Epithelial cell of proximal tubule (primary cell): ENCODE data around the gene ARHGEF11. TPM values are rescaled to one million over a fixed set of nuclear protein-coding genes. Genes with fewer than 3 reads are reported as not detected.

ENCODE experiments used
- DNase-seq: peaks from one replicate; pipeline ENCODE4 v3.0.0-alpha.2; 2011; ENCODE audit warnings: low read depth
- H3K4me3 ChIP-seq: 2 replicates; pipeline ENCODE4 v1.5.1; 2011; ENCODE audit warnings: low read depth, mild to moderate bottlenecking, low read length
- CTCF ChIP-seq: conservative IDR thresholded peaks from 2 replicates; pipeline ENCODE4 v1.5.1; 2012; ENCODE audit warnings: low read depth, mild to moderate bottlenecking, low read length
- total RNA-seq: library from RNA; depleted of rRNA; stranded (reverse); fragments of >200 nt; gene quantifications from 2 replicates; pipeline ENCODE4 v1.2.3, GENCODE V29; 2015

ARHGEF11 gene
- total RNA-seq, 1 donor from 2014 or later = 19.3 TPM

- no peak overlapping the region for H3K4me3 ChIP-seq
- DNase-seq = no peak
- TF ChIP-seq CTCF = no peak
Measured at GRCh38 chr1:156925154-156926010, 120.2 kb downstream of the ARHGEF11 start.

GRCh38 chr1:156924478-156925153 lies 120.9 kb downstream of the ARHGEF11 start:
- H3K4me3 ChIP-seq = no peak overlapping the region
- no peak for DNase-seq
- no peak for TF ChIP-seq CTCF

- no peak for TF ChIP-seq CTCF
- no peak for DNase-seq
- H3K4me3 ChIP-seq = no peak overlapping the region
Measured at GRCh38 chr1:156923670-156924477, 121.7 kb downstream of the ARHGEF11 start.

GRCh38 chr1:156922986-156923669 lies 122.4 kb downstream of the ARHGEF11 start:
- TF ChIP-seq CTCF = no peak
- H3K4me3 ChIP-seq = no peak overlapping the region
- no peak for DNase-seq

DNA sequence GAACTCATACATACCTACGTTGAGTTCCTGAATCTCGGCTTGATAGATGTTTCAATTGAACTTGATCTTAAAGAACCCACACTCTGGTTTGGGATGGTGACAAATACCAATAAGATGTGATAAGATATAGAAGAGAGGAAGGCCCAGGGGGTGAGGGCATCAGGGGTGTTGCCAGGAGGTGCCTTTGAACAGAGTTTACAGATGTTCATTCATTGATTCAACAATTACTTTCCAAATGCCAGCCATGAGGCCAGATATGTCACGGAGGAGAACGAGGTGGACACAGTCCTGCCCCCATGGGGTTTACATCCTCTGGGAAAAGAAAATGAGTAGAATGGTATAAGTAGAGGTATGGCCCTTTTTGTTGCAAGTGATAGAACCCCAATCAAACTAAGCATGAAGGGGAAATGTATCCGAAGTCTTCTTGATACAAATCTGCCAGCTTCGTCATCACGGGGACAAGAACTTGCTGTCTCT lies 124.5 kb downstream of the ARHGEF11 start:
- no peak for TF ChIP-seq CTCF
- no peak overlapping the region for H3K4me3 ChIP-seq
- DNase-seq = no peak

DNA sequence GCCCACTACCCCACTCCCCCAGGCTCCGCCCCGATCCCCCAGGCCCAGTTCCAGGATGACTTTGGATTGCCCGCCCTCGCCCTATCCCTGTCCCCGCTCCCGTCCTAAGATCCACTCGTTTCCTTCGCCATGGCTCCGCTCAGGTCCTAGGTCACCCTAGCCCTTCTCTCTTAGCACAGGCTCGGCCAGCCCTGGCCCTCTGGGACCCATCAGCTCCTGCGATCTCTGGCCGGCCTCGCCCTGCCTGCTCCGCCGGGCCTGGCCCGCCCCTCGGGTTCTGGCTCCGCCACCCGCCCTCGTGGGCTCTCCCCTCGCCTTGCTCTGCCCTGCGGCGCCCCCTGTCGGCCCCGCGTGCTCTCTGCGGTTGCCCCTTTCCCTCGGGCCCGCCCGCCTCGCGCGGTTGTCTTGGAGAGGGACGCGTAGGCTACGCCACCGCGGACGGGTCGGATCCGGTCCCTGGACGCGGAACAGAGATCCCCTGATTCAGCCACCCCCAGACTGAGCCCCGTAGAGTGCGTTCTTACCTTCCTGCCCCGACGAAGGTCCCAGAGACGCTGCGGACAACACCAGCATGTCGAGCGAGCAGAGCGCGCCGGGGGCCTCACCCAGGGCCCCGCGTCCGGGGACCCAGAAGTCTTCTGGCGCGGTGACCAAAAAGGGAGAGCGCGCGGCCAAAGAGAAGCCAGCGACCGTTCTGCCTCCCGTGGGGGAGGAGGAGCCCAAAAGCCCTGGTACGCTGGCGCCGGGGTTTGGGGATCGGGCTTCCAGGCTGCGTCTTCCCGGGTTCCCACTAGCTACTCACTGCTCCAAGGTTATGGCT lies 125.1 kb downstream of the ARHGEF11 start, which contains the start of gene LRRC71:
Gene LRRC71, plus strand, starts transcription at position 400 of the 820 bp plus-strand sequence. Its CDS starts 172 bp downstream, at position 572.
- peak; percentile 85 for TF ChIP-seq CTCF
- no peak for DNase-seq
- peak within 1 kb of the TSS; percentile 34 for H3K4me3 ChIP-seq
